GM15510 (cell line): ENCODE data around the gene OTUD6A.

ENCODE experiments used
- POLR2A ChIP-seq: IDR thresholded peaks from 3 replicates; pipeline ENCODE4 v1.6.1; 2011; ENCODE audit warnings: borderline replicate concordance; ENCODE audit not compliant: insufficient read length; ENCODE audit errors: extremely low read depth

OTUD6A gene

GRCh38 chrX:70082723-70083122 lies 20.5 kb downstream of the OTUD6A start:
- no peak for TF ChIP-seq POLR2A

- TF ChIP-seq POLR2A: no peak
Observed at GRCh38 chrX:70084592-70085240, 22.5 kb downstream of the OTUD6A start.

GRCh38 chrX:70087857-70088630 lies 25.8 kb downstream of the OTUD6A start:
- TF ChIP-seq POLR2A: no peak

GRCh38 chrX:70088751-70089150 lies 26.5 kb downstream of the OTUD6A start:
- no peak for TF ChIP-seq POLR2A

- TF ChIP-seq POLR2A: no peak
Observed at GRCh38 chrX:70089604-70090297, 27.5 kb downstream of the OTUD6A start.

- TF ChIP-seq POLR2A: no peak
Observed at GRCh38 chrX:70092247-70092646, 30.0 kb downstream of the OTUD6A start.

- no peak for TF ChIP-seq POLR2A
Observed at GRCh38 chrX:70096052-70096451, 33.8 kb downstream of the OTUD6A start.

GRCh38 chrX:70105229-70105628 lies 43.0 kb downstream of the OTUD6A start:
- no peak for TF ChIP-seq POLR2A
